Measurements from ENCODE around the gene CAPN13. TPM values are rescaled to one million over a fixed set of nuclear protein-coding genes. Genes with fewer than 3 reads are reported as not detected.

Gene CAPN13
- polyA plus RNA-seq, 1 experiment: not detected

- Histone ChIP-seq H3K4me3 (ENCODE audit: low read depth, low read length) (no peak overlapping the region), H3K27me3 (ENCODE audit: control insufficient read depth, insufficient read depth, low read length) (no peaks in the 10 kb centered on the region), H3K36me3 (ENCODE audit: control insufficient read depth, insufficient read depth, low read length) (no peaks in the 10 kb centered on the region)
- CTCF ChIA-PET: interaction anchor here (0.7 kb wide), 1 partner anchor 10 kb away, joined by 3 read pairs; no protein-coding TSS in a partner anchor
- TF ChIP-seq, protein P1, sequence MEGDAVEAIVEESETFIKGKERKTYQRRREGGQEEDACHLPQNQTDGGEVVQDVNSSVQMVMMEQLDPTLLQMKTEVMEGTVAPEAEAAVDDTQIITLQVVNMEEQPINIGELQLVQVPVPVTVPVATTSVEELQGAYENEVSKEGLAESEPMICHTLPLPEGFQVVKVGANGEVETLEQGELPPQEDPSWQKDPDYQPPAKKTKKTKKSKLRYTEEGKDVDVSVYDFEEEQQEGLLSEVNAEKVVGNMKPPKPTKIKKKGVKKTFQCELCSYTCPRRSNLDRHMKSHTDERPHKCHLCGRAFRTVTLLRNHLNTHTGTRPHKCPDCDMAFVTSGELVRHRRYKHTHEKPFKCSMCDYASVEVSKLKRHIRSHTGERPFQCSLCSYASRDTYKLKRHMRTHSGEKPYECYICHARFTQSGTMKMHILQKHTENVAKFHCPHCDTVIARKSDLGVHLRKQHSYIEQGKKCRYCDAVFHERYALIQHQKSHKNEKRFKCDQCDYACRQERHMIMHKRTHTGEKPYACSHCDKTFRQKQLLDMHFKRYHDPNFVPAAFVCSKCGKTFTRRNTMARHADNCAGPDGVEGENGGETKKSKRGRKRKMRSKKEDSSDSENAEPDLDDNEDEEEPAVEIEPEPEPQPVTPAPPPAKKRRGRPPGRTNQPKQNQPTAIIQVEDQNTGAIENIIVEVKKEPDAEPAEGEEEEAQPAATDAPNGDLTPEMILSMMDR (IDR thresholded peaks at IDR 0.05; ENCODE audit: insufficient read depth, low read depth, low read length): no peak
- POLR2A ChIA-PET: no interaction called here
- no peak for DNase-seq (ENCODE audit: low read depth)
Observed at GRCh38 chr2:30781451-30781850, 25.8 kb downstream of the CAPN13 start.

- H3K4me3 ChIP-seq (ENCODE audit: low read depth, low read length): no peak overlapping the region
- no peaks in the 10 kb centered on the region for H3K36me3 ChIP-seq (ENCODE audit: control insufficient read depth, insufficient read depth, low read length)
- ChIA-PET CTCF (interaction anchor here (0.7 kb wide), 1 partner anchor 9 kb away, joined by 3 read pairs; no protein-coding TSS in a partner anchor), POLR2A (no interaction called here)
- TF ChIP-seq, protein P1 (IDR thresholded peaks at IDR 0.05; ENCODE audit: insufficient read depth, low read depth, low read length): no peak
- no peaks in the 10 kb centered on the region for H3K27me3 ChIP-seq (ENCODE audit: control insufficient read depth, insufficient read depth, low read length)
- no peak for DNase-seq (ENCODE audit: low read depth)
Observed at GRCh38 chr2:30780776-30781330, 26.4 kb downstream of the CAPN13 start.

DNA sequence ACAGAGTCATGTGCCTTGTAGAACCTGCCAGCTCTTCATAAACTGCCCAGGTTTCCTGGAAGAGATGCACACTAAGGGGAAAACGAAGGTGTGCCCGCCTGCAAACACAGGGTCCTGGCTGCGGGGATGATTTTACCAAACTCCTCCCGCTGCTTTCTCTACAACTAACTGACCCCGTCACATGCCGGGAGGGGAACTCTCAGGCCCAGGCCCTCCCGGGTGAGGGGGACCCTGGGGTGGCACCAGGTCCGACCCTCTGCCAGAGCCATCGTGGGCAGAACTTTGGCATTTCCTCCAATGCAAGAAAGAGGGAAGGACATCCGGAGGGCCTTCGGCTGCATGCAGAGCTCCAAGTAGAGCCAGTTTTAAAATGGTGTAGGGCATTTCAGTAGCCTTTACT is 28.6 kb downstream of the CAPN13 start:
- DNase-seq (ENCODE audit: low read depth): no peak
- H3K36me3 ChIP-seq (ENCODE audit: control insufficient read depth, insufficient read depth, low read length): no peaks in the 10 kb centered on the region
- CTCF ChIA-PET: interaction anchor here (1.1 kb wide), 1 partner anchor 391 kb away, joined by 4 read pairs; no protein-coding TSS in a partner anchor
- TF ChIP-seq, protein P1 (IDR thresholded peaks at IDR 0.05; ENCODE audit: insufficient read depth, low read depth, low read length): no peak
- no peaks in the 10 kb centered on the region for H3K27me3 ChIP-seq (ENCODE audit: control insufficient read depth, insufficient read depth, low read length)
- H3K4me3 ChIP-seq (ENCODE audit: low read depth, low read length): no peak overlapping the region
- POLR2A ChIA-PET: no interaction called here

GRCh38 chr2:30777661-30778505 is 29.4 kb downstream of the CAPN13 start:
- no peaks in the 10 kb centered on the region for H3K27me3 ChIP-seq (ENCODE audit: control insufficient read depth, insufficient read depth, low read length)

More at GRCh38 chr2:30777661-30778505, 29.4 kb downstream of the CAPN13 start:
- Histone ChIP-seq H3K4me3 (ENCODE audit: low read depth, low read length) (no peak overlapping the region), H3K36me3 (ENCODE audit: control insufficient read depth, insufficient read depth, low read length) (no peaks in the 10 kb centered on the region)
- DNase-seq (ENCODE audit: low read depth): no peak
- ChIA-PET CTCF (interaction anchor here (1.1 kb wide), 1 partner anchor 392 kb away, joined by 4 read pairs; no protein-coding TSS in a partner anchor), POLR2A (no interaction called here)
- TF ChIP-seq, protein P1 (IDR thresholded peaks at IDR 0.05; ENCODE audit: insufficient read depth, low read depth, low read length): no peak
